Measurements from ENCODE around the gene BPIFB2.

Gene BPIFB2

GRCh38 chr20:33020278-33021161 is 13.0 kb downstream of the BPIFB2 start:
- DNase-seq (ENCODE audit: low spot score) (no peak), FAIRE-seq (no peak)

GRCh38 chr20:33021879-33022278 is 14.4 kb downstream of the BPIFB2 start:
- DNase-seq (ENCODE audit: low spot score), result no peak
- FAIRE-seq, result no peak

GRCh38 chr20:33022289-33022688 is 14.8 kb downstream of the BPIFB2 start:
- DNase-seq (ENCODE audit: low spot score) (no peak), FAIRE-seq (no peak)

- no peak for FAIRE-seq
Measured at GRCh38 chr20:33022694-33023438, 15.4 kb downstream of the BPIFB2 start.

GRCh38 chr20:33023439-33024242 is 16.1 kb downstream of the BPIFB2 start:
- DNase-seq (ENCODE audit: low spot score) (no peak), FAIRE-seq (no peak)

More at GRCh38 chr20:33022694-33023438, 15.4 kb downstream of the BPIFB2 start:
- DNase-seq (ENCODE audit: low spot score), result no peak

GRCh38 chr20:33024243-33024560 is 16.7 kb downstream of the BPIFB2 start:
- DNase-seq (ENCODE audit: low spot score), result no peak
- FAIRE-seq, result no peak

- DNase-seq (ENCODE audit: low spot score) (no peak), FAIRE-seq (no peak)
Measured at GRCh38 chr20:33024609-33025317, 17.3 kb downstream of the BPIFB2 start.

GRCh38 chr20:33025318-33025876 is 17.9 kb downstream of the BPIFB2 start:
- FAIRE-seq (no peak), DNase-seq (ENCODE audit: low spot score) (no peak)

GRCh38 chr20:33026072-33026778 is 18.7 kb downstream of the BPIFB2 start:
- FAIRE-seq, result no peak
- DNase-seq (ENCODE audit: low spot score), result no peak

- DNase-seq (ENCODE audit: low spot score) (no peak), FAIRE-seq (no peak)
Measured at GRCh38 chr20:33026779-33027759, 19.6 kb downstream of the BPIFB2 start.

GRCh38 chr20:33027769-33028751 is 20.6 kb downstream of the BPIFB2 start:
- FAIRE-seq, result no peak
- no peak for DNase-seq (ENCODE audit: low spot score)

GRCh38 chr20:33028875-33029274 is 21.4 kb downstream of the BPIFB2 start:
- DNase-seq (ENCODE audit: low spot score), result no peak
- FAIRE-seq, result no peak

- FAIRE-seq, result no peak
- DNase-seq (ENCODE audit: low spot score), result no peak
Measured at GRCh38 chr20:33030076-33030475, 22.6 kb downstream of the BPIFB2 start.

- no peak for DNase-seq (ENCODE audit: low spot score)
- FAIRE-seq, result no peak
Measured at GRCh38 chr20:33030569-33030968, 23.1 kb downstream of the BPIFB2 start.

GRCh38 chr20:33031531-33031930 is 24.0 kb downstream of the BPIFB2 start, which contains the start of gene BPIFB6:
TSS of gene BPIFB6 (plus strand) at chr20:33031648. CDS start at chr20:33031648, 0 bp downstream.
- DNase-seq (ENCODE audit: low spot score) (no peak), FAIRE-seq (no peak)

- DNase-seq (ENCODE audit: low spot score) (no peak), FAIRE-seq (no peak)
Measured at GRCh38 chr20:33032555-33032954, 25.1 kb downstream of the BPIFB2 start.

- FAIRE-seq, result no peak
- DNase-seq (ENCODE audit: low spot score), result no peak
Measured at GRCh38 chr20:33033381-33033780, 25.9 kb downstream of the BPIFB2 start.

- FAIRE-seq (no peak), DNase-seq (ENCODE audit: low spot score) (no peak)
Measured at GRCh38 chr20:33034115-33034514, 26.6 kb downstream of the BPIFB2 start.
